T-cell (primary cell): ENCODE results near the gene LAMA5. TPM values are rescaled to one million over a fixed set of nuclear protein-coding genes. Genes with fewer than 3 reads are reported as not detected.

ENCODE experiments used
- ATAC-seq, 4 experiments: fragments of 200-7000 bp in 3 of 4; fragments of 150-1000 bp in 1 of 4; cut with Tn5 transposase; replicated peaks in 1 of 4; 1 replicate in 3 of 4; 2 replicates in 1 of 4; pipeline ENCODE4 v1.10.0; 2021; ENCODE audit warnings: moderate library complexity in 3 of 4, mild to moderate bottlenecking in 2 of 4, moderate number of reproducible peaks in 1 of 4
- CTCF ChIA-PET, 2 donors: fragments of 300-600 bp; sonication (Branson Sonifier 250); formaldehyde crosslinking; loops; one replicate each; lab custom pipeline; 2022; ENCODE audit warnings: antibody characterized with exemption in 2 of 2; lab: Charles Lee
- POLR2A ChIA-PET, 2 donors: fragments of 300-600 bp; sonication (Branson Sonifier 250); formaldehyde crosslinking; loops; one replicate each; lab custom pipeline; 2022; ENCODE audit warnings: antibody characterized with exemption in 2 of 2; lab: Charles Lee
- DNase-seq, 35 experiments: peaks; one replicate each; pipeline versions ENCODE4 v3.0.0 to v3.0.0-alpha.2; 2013 to 2023
- H3K27ac ChIP-seq: one replicate; pipeline ENCODE4 v1.5.1; 2013; ENCODE audit warnings: low read length
- H3K27me3 ChIP-seq, 2 experiments: replicated peaks in 1 of 2; 1 replicate in 1 of 2; 2 replicates in 1 of 2; pipeline versions ENCODE4 v1.6.1 to v1.7.0; 2013; ENCODE audit warnings: low read length in 1 of 2, mixed read lengths in 1 of 2; ENCODE audit not compliant: control insufficient read depth in 2 of 2, insufficient read depth in 2 of 2; ENCODE audit errors: extremely low read depth in 1 of 2
- H3K36me3 ChIP-seq, 2 donors: 1 replicate in 1 of 2; 2 replicates in 1 of 2; pipeline versions ENCODE4 v1.6.1 to v1.7.0; 2013; ENCODE audit warnings: low read length in 1 of 2; ENCODE audit not compliant: control insufficient read depth in 2 of 2, insufficient read depth in 1 of 2; ENCODE audit errors: extremely low read depth in 1 of 2
- H3K4me1 ChIP-seq, 2 experiments: 1 replicate in 1 of 2; 2 replicates in 1 of 2; pipeline versions ENCODE4 v1.6.1 to v1.7.0; 2013; ENCODE audit warnings: low read length in 2 of 2, mixed read lengths in 1 of 2; ENCODE audit not compliant: insufficient read depth in 2 of 2, control insufficient read depth in 1 of 2; ENCODE audit errors: extremely low read depth in 1 of 2
- H3K4me3 ChIP-seq, 2 donors: 1 replicate in 1 of 2; 2 replicates in 1 of 2; pipeline versions ENCODE4 v1.5.1 to v1.7.0; 2013; ENCODE audit warnings: mild to moderate bottlenecking in 2 of 2, low read length in 1 of 2, moderate library complexity in 1 of 2; ENCODE audit not compliant: control insufficient read depth in 1 of 2; ENCODE audit errors: extremely low read depth in 1 of 2
- H3K9me3 ChIP-seq: 2 replicates; pipeline ENCODE4 v1.7.0; 2013
- H3K27ac Mint-ChIP-seq, 2 donors: one replicate each; pipeline ENCODE4 v1.8.0; 2020 to 2021; ENCODE audit warnings: mild to moderate bottlenecking in 2 of 2, mixed read lengths in 2 of 2
- H3K27me3 Mint-ChIP-seq, 2 donors: one replicate each; pipeline ENCODE4 v1.8.0; 2021 to 2022; ENCODE audit warnings: mixed read lengths in 2 of 2
- H3K36me3 Mint-ChIP-seq: one replicate; pipeline ENCODE4 v1.8.0; 2021; ENCODE audit warnings: mixed read lengths
- H3K4me1 Mint-ChIP-seq, 3 donors: one replicate each; pipeline ENCODE4 v1.8.0; 2020 to 2022; ENCODE audit warnings: mixed read lengths in 3 of 3, mild to moderate bottlenecking in 1 of 3
- H3K4me3 Mint-ChIP-seq, 3 donors: one replicate each; pipeline ENCODE4 v1.8.0; 2020 to 2022; ENCODE audit warnings: mild to moderate bottlenecking in 3 of 3, mixed read lengths in 3 of 3, moderate library complexity in 3 of 3
- H3K9me3 Mint-ChIP-seq, 3 donors: one replicate each; pipeline ENCODE4 v1.8.0; 2020 to 2022; ENCODE audit warnings: mixed read lengths in 3 of 3
- WGBS: methylation state at CpG from one replicate; pipeline ENCODE4 v1.1.5; 2013; ENCODE audit warnings: missing lambda C conversion rate; ENCODE audit not compliant: insufficient coverage; 5-methylcytosine and 5-hydroxymethylcytosine counted together
- total RNA-seq, 35 experiments: library from RNA in 6 of 35; stranded (reverse) in 6 of 35; fragments of 120-200 nt in 1 of 35; gene quantifications; one replicate each; pipeline versions ENCODE4 v1.2.1 to v1.2.4 and lab custom pipeline; 2013 to 2026

The LAMA5 gene
- total RNA-seq, 5 donors from 2014 or later (not counting 1 experiment from before 2014, with no cell fraction given): 0.48 to 4.3 (median 3.0) TPM

GRCh38 chr20:62320581-62321354, 46.3 kb downstream of the LAMA5 start:
- POLR2A ChIA-PET: no interaction called here
- WGBS: 98% methylated on average over 21 of the region's 22 CpGs
- H3K4me3 ChIP-seq: no peak overlapping the region
- ATAC-seq: no peak
- H3K27me3 ChIP-seq: no peaks in the 10 kb centered on the region
- no peak for DNase-seq
- peaks cover 0 to 2% of the 10 kb centered on the region in 2 experiments for H3K4me1 ChIP-seq
- no peaks in the 10 kb centered on the region for H3K36me3 Mint-ChIP-seq
- H3K4me1 Mint-ChIP-seq: no peaks in the 10 kb centered on the region
- CTCF ChIA-PET: no interaction called here
- no peaks in the 10 kb centered on the region for H3K27me3 Mint-ChIP-seq
- no peaks in the 10 kb centered on the region for H3K36me3 ChIP-seq
- no peak overlapping the region for H3K27ac ChIP-seq
- H3K4me3 Mint-ChIP-seq: no peak overlapping the region
- no peaks in the 10 kb centered on the region for H3K9me3 ChIP-seq
- no peaks in the 10 kb centered on the region for H3K9me3 Mint-ChIP-seq
- no peak overlapping the region for H3K27ac Mint-ChIP-seq

GRCh38 chr20:62319346-62319909, 47.7 kb downstream of the LAMA5 start:
- ATAC-seq (no peak), DNase-seq (no peak)
- H3K4me1 Mint-ChIP-seq: no peaks in the 10 kb centered on the region
- ChIA-PET CTCF (no interaction called here), POLR2A (no interaction called here)
- H3K27ac ChIP-seq: no peak overlapping the region
- H3K9me3 Mint-ChIP-seq: no peaks in the 10 kb centered on the region
- H3K9me3 ChIP-seq: no peaks in the 10 kb centered on the region
- no peaks in the 10 kb centered on the region for H3K36me3 ChIP-seq
- H3K27ac Mint-ChIP-seq: no peak overlapping the region
- peaks cover 0 to 2% of the 10 kb centered on the region in 2 experiments for H3K4me1 ChIP-seq
- no peaks in the 10 kb centered on the region for H3K36me3 Mint-ChIP-seq
- H3K4me3 Mint-ChIP-seq: no peak overlapping the region
- H3K27me3 Mint-ChIP-seq: no peaks in the 10 kb centered on the region
- 89% methylated on average over 24 of the region's 29 CpGs for WGBS
- H3K4me3 ChIP-seq: no peak overlapping the region
- no peaks in the 10 kb centered on the region for H3K27me3 ChIP-seq

- Mint-ChIP-seq H3K36me3 (no peaks in the 10 kb centered on the region), H3K9me3 (no peaks in the 10 kb centered on the region), H3K4me1 (no peaks in the 10 kb centered on the region), H3K4me3 (no peak overlapping the region), H3K27me3 (no peaks in the 10 kb centered on the region), H3K27ac (no peak overlapping the region)
- 94% methylated on average over 34 of the region's 36 CpGs for WGBS
- H3K36me3 ChIP-seq: no peaks in the 10 kb centered on the region
- DNase-seq (no peak), ATAC-seq (no peak)
- POLR2A ChIA-PET: no interaction called here
- no peaks in the 10 kb centered on the region for H3K9me3 ChIP-seq
- CTCF ChIA-PET: no interaction called here
- no peak overlapping the region for H3K27ac ChIP-seq
- H3K4me3 ChIP-seq: no peak overlapping the region
- H3K27me3 ChIP-seq: no peaks in the 10 kb centered on the region
- H3K4me1 ChIP-seq: peaks cover 0 to 2% of the 10 kb centered on the region in 2 experiments
Observed at GRCh38 chr20:62318400-62319345, 48.4 kb downstream of the LAMA5 start.

DNA sequence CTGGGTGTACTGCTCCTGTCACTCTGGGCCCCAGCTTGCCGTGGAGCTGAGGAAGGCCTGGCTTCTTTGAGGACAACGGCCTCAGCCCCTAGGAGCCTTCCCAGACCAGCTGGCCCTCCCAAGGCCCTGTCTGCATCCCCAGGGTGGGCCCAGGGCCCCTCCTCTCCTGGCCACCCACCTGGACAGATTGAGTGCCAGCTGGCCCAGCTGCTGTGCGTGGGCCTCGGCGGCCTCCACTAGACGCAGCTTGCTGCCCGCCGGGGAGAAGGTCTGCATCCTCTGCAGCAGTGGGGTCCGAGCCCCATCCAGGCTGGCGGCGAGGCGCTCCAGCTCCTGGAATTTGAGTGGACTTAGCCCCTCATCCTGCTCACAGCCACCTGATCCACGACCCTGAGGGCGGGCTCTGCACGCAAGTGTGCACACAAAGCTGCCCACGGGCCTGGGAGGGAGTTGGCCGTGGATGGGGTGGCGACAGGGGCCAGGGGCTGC, 49.9 kb downstream of the LAMA5 start:
- Histone ChIP-seq H3K27ac (no peak overlapping the region), H3K9me3 (no peaks in the 10 kb centered on the region), H3K4me3 (no peak overlapping the region), H3K4me1 (peaks cover 0 to 2% of the 10 kb centered on the region in 2 experiments), H3K27me3 (no peaks in the 10 kb centered on the region), H3K36me3 (no peaks in the 10 kb centered on the region)
- ATAC-seq (no peak), DNase-seq (no peak)
- Mint-ChIP-seq H3K27me3 (no peaks in the 10 kb centered on the region), H3K4me1 (no peaks in the 10 kb centered on the region), H3K27ac (no peak overlapping the region), H3K9me3 (no peaks in the 10 kb centered on the region), H3K36me3 (no peaks in the 10 kb centered on the region), H3K4me3 (no peak overlapping the region)
- ChIA-PET POLR2A (no interaction called here), CTCF (no interaction called here)
- 89% methylated on average over 11 of the region's 18 CpGs for WGBS

DNA sequence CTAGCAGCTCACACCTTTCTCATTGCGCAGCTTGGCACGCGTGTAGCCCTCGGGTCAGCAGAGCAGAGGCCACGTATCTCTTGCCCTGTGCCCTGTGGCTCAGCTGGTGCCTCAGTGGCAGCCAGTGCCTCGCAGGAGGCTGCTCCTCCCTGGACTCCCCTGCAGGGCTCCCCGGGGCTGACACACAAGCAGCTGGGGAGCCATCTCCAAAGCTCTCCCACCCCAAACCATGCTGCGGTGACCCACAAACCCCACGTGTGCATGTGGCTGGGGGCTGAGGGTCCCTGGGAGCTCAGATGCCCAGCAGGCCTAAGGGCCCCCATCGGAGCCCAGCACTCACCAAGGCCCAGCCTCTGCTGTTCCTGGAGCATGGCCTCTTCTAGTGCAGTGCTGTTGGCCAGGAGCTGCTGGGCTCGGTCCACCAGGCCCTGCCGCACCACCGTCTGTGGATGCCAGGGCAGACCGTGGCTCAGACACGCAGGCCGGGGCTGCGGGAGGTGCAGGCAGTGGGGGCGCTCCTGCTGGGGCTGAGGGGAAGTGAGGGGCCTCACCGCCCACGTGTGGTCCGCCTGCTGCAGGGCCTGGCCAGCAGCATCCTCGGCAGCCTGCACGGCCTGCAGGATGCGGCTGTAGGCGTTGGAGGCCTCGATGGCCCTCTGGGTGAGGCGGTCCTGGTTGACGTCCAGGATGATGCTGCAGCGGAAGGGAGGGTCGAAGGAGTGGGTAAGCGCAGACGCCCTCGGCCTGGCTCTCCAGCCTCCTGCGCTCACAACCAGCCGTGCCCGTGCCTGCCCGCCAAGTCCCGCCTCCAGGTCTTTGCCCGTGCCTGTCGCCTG, 50.6 kb downstream of the LAMA5 start:
- no peaks in the 10 kb centered on the region for H3K36me3 Mint-ChIP-seq
- H3K4me3 Mint-ChIP-seq: no peak overlapping the region
- no peaks in the 10 kb centered on the region for H3K9me3 Mint-ChIP-seq
- WGBS: 89% methylated on average over 40 of the region's 40 CpGs
- DNase-seq (no peak), ATAC-seq (no peak)
- H3K9me3 ChIP-seq: no peaks in the 10 kb centered on the region
- ChIA-PET POLR2A (no interaction called here), CTCF (no interaction called here)
- H3K27me3 ChIP-seq: no peaks in the 10 kb centered on the region
- no peak overlapping the region for H3K4me3 ChIP-seq
- no peaks in the 10 kb centered on the region for H3K36me3 ChIP-seq
- peaks cover 0 to 2% of the 10 kb centered on the region in 2 experiments for H3K4me1 ChIP-seq
- no peak overlapping the region for H3K27ac ChIP-seq
- no peaks in the 10 kb centered on the region for H3K27me3 Mint-ChIP-seq
- no peaks in the 10 kb centered on the region for H3K4me1 Mint-ChIP-seq
- H3K27ac Mint-ChIP-seq: no peak overlapping the region

DNA sequence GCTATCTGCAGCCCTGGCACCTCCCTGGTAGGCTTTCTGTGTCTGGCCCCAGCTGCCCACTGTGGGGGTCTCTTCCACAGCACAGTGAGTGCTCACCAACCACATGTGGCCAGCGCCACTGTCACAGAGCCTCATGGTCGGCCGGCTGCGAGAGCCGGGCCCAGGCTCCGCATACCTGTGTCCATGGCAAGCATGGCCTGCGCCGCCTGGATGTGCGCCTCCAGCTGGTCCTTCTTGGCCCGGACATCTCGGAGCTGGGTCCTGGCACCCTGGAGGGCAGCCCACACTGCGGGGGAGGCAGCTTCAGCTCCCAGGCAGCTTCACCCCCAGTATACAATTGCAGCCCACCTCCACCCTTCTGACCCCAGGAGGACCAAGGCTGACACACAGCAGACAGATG, 51.3 kb downstream of the LAMA5 start:
- Mint-ChIP-seq H3K9me3 (no peaks in the 10 kb centered on the region), H3K36me3 (no peaks in the 10 kb centered on the region), H3K4me3 (no peak overlapping the region), H3K4me1 (no peaks in the 10 kb centered on the region), H3K27ac (no peak overlapping the region), H3K27me3 (no peaks in the 10 kb centered on the region)
- ATAC-seq (no peak), DNase-seq (no peak)
- Histone ChIP-seq H3K4me3 (no peak overlapping the region), H3K27me3 (no peaks in the 10 kb centered on the region), H3K27ac (no peak overlapping the region), H3K36me3 (no peaks in the 10 kb centered on the region), H3K9me3 (no peaks in the 10 kb centered on the region), H3K4me1 (peaks cover 0 to 2% of the 10 kb centered on the region in 2 experiments)
- 95% methylated on average over 12 of the region's 12 CpGs for WGBS
- CTCF ChIA-PET: no interaction called here
- POLR2A ChIA-PET: no interaction called here
